ENCODE measurements around the gene TSC2.

DNA sequence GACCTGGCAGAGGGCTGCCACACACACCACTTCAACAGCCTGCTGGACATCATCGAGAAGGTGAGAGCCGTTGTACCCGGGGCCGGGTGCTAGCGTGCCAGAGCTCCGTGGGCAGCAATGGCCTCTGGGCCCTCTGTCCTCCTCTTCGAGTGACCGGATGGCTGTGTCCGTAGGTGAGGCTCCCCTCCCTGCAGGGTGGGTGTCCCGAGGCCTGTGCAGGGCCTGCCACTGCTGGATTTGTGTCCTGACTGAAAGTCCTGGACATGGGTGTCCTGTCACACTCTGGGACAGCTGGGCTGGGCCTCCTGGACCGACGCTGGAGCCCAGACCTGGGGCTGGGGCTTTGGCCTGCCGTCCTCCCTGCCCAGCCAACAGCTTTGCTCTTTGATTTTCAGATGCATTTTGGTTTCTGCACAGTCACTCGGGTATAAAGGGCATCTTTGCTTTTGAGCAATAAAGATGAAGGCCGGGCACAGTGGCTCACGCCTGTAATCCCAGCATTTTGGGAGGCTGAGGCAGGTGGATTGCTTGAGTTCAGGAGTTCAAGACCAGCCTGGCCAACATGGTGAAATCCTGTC lies 16.7 kb downstream of the TSC2 start:
- TF ChIP-seq POLR2AphosphoS5 (IDR thresholded peaks at IDR 0.05; ENCODE audit: low read depth, low read length) (no peak), POLR2A (IDR thresholded peaks at IDR 0.05; ENCODE audit: low read depth, low read length) (no peak)
